HL-60 (cell line): ENCODE results near the gene SELENOK.
A peak's percentile ranks its signal among the peaks of the same experiment; 100 is the strongest.

Source experiments
- GABPA ChIP-seq: IDR thresholded peaks from 2 replicates; pipeline ENCODE4 v1.6.1; 2012; ENCODE audit warnings: low read depth
- POLR2AphosphoS5 ChIP-seq: IDR thresholded peaks from 2 replicates; pipeline ENCODE4 v1.6.1; 2012; ENCODE audit warnings: low read depth
- SPI1 ChIP-seq: IDR thresholded peaks from 2 replicates; pipeline ENCODE4 v1.6.1; 2012; ENCODE audit warnings: low read depth, mild to moderate bottlenecking, borderline replicate concordance
- TF ChIP-seq, protein P1 (sequence below): IDR thresholded peaks from one replicate; pipeline ENCODE4 v1.5.1; 2011; ENCODE audit warnings: low read length, control low read depth, inconsistent platforms; ENCODE audit not compliant: insufficient read depth
- TF ChIP-seq, protein P2 (sequence below): IDR thresholded peaks from 2 replicates; pipeline ENCODE4 v1.6.1; 2012; ENCODE audit warnings: low read depth; ENCODE audit not compliant: insufficient replicate concordance

DNA sequence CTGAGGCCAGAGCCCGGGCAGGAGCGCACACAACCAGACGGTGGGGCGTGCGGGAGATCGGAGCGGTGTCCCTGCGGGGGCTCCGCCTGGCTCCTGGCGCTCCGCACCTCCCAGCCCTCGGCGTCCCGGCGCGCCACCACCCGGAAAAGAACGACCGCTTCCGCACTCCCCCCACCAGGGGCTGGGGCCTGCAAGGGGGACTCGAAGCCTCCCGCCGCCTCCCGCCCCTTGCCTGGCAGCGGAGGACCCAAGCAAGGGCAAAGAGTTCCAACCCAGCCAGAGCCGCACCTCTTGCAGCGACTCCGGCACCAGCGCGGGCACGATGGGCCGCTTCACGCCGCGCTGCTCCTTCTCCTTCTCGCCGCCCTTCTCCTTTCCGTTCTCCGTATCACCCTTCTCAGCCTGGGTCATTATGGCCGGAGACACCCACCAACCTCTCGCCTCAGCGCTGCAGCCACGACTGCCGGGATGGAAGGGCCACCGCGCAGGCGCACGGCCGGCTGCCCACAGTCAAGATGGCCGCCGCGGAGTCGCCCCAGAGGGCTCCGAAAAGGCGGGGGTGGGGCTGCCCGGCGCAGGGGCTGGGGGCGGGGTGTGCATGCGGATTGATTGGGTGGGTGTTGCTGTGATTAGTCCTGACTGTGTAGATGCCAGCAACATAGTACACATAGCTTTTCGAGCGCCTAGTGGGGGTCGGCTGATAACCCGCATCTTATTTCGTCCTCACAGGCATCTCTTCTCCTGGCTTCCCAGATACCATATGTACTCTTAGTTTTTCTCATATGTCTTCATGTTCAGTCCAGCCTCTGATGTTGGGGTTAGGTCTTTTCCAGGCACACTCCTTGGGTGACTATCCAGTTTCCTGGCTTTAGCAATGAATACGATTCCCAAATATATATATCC is 9.7 kb downstream of the SELENOK start, which contains the start of gene ACTR8:
- TF ChIP-seq, protein P1, sequence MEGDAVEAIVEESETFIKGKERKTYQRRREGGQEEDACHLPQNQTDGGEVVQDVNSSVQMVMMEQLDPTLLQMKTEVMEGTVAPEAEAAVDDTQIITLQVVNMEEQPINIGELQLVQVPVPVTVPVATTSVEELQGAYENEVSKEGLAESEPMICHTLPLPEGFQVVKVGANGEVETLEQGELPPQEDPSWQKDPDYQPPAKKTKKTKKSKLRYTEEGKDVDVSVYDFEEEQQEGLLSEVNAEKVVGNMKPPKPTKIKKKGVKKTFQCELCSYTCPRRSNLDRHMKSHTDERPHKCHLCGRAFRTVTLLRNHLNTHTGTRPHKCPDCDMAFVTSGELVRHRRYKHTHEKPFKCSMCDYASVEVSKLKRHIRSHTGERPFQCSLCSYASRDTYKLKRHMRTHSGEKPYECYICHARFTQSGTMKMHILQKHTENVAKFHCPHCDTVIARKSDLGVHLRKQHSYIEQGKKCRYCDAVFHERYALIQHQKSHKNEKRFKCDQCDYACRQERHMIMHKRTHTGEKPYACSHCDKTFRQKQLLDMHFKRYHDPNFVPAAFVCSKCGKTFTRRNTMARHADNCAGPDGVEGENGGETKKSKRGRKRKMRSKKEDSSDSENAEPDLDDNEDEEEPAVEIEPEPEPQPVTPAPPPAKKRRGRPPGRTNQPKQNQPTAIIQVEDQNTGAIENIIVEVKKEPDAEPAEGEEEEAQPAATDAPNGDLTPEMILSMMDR: no peak
- TF ChIP-seq POLR2AphosphoS5: peak; percentile 84
- TF ChIP-seq, protein P2, sequence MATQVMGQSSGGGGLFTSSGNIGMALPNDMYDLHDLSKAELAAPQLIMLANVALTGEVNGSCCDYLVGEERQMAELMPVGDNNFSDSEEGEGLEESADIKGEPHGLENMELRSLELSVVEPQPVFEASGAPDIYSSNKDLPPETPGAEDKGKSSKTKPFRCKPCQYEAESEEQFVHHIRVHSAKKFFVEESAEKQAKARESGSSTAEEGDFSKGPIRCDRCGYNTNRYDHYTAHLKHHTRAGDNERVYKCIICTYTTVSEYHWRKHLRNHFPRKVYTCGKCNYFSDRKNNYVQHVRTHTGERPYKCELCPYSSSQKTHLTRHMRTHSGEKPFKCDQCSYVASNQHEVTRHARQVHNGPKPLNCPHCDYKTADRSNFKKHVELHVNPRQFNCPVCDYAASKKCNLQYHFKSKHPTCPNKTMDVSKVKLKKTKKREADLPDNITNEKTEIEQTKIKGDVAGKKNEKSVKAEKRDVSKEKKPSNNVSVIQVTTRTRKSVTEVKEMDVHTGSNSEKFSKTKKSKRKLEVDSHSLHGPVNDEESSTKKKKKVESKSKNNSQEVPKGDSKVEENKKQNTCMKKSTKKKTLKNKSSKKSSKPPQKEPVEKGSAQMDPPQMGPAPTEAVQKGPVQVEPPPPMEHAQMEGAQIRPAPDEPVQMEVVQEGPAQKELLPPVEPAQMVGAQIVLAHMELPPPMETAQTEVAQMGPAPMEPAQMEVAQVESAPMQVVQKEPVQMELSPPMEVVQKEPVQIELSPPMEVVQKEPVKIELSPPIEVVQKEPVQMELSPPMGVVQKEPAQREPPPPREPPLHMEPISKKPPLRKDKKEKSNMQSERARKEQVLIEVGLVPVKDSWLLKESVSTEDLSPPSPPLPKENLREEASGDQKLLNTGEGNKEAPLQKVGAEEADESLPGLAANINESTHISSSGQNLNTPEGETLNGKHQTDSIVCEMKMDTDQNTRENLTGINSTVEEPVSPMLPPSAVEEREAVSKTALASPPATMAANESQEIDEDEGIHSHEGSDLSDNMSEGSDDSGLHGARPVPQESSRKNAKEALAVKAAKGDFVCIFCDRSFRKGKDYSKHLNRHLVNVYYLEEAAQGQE: peak; percentile 69
- no peak for TF ChIP-seq GABPA
- TF ChIP-seq SPI1: no peak
